H1 (cell line): ENCODE results near the gene MTERF2. TPM values are rescaled to one million over a fixed set of nuclear protein-coding genes. Genes with fewer than 3 reads are reported as not detected.

Experiments used
- CTCF ChIA-PET: fragments of 300-600 bp; sonication (Branson Sonifier 250); formaldehyde crosslinking; loops from one replicate; lab custom pipeline; 2021; ENCODE audit not compliant: partially characterized antibody; lab: Charles Lee
- POLR2A ChIA-PET: fragments of 300-600 bp; sonication (Branson Sonifier 250); formaldehyde crosslinking; loops from one replicate; lab custom pipeline; 2021; ENCODE audit warnings: inconsistent platforms; ENCODE audit not compliant: partially characterized antibody; lab: Charles Lee
- DNase-seq, 2 experiments: peaks; one replicate each; pipeline versions ENCODE4 v3.0.0 to v3.0.0-alpha.2; 2010 to 2022; ENCODE audit warnings: low spot score in 2 of 2, low read depth in 1 of 2, mixed read lengths in 1 of 2
- FAIRE-seq: peaks from 2 replicates; lab custom pipeline; 2011; peaks lifted over from hg19 to GRCh38; lab: Jason Lieb, UNC
- H2AFZ ChIP-seq: 2 replicates; pipeline ENCODE4 v1.8.1; 2012; ENCODE audit warnings: low read length, inconsistent platforms
- H2AK5ac ChIP-seq: 2 replicates; pipeline ENCODE4 v1.6.1; 2013; ENCODE audit warnings: low read depth, low read length
- H2BK120ac ChIP-seq: replicated peaks from 2 replicates; pipeline ENCODE3; 2013; ENCODE audit warnings: low read depth, low read length, inconsistent platforms
- H2BK12ac ChIP-seq: 2 replicates; pipeline ENCODE4 v1.6.1; 2013; ENCODE audit warnings: low read depth, low read length
- H2BK15ac ChIP-seq: 2 replicates; pipeline ENCODE4 v1.6.1; 2013; ENCODE audit warnings: low read length
- H2BK20ac ChIP-seq: 2 replicates; pipeline ENCODE4 v1.6.1; 2013; ENCODE audit warnings: low read length
- H2BK5ac ChIP-seq: 2 replicates; pipeline ENCODE4 v1.6.1; 2013; ENCODE audit warnings: low read depth, low read length
- H3K14ac ChIP-seq: 2 replicates; pipeline ENCODE4 v1.6.1; 2013; ENCODE audit warnings: inconsistent platforms; ENCODE audit not compliant: insufficient read length
- H3K18ac ChIP-seq: 2 replicates; pipeline ENCODE4 v1.6.1; 2013; ENCODE audit warnings: low read length; ENCODE audit errors: extremely low read depth
- H3K23ac ChIP-seq: 2 replicates; pipeline ENCODE4 v1.6.1; 2013; ENCODE audit warnings: inconsistent platforms; ENCODE audit not compliant: insufficient read length
- H3K23me2 ChIP-seq: 2 replicates; pipeline ENCODE4 v1.6.1; 2013; ENCODE audit warnings: low read depth, low read length
- H3K27ac ChIP-seq: 2 replicates; pipeline ENCODE4 v1.6.1; 2011; ENCODE audit warnings: low read depth, low read length, inconsistent platforms
- H3K27me3 ChIP-seq, 4 experiments: replicated peaks in 1 of 4; 1 replicate in 1 of 4; 2 replicates in 3 of 4; pipeline versions ENCODE4 v1.6.1 to v1.8.1; 2011 to 2013; ENCODE audit warnings: low read length in 3 of 4, mild to moderate bottlenecking in 3 of 4, inconsistent platforms in 2 of 4, mixed read lengths in 2 of 4, moderate library complexity in 1 of 4; ENCODE audit not compliant: control insufficient read depth in 3 of 4, insufficient read depth in 3 of 4; ENCODE audit errors: extremely low read depth in 1 of 4
- H3K36me3 ChIP-seq, 4 experiments: 2 replicates each; pipeline versions ENCODE4 v1.6.1 to v1.8.1; 2011 to 2013; ENCODE audit warnings: mild to moderate bottlenecking in 4 of 4, low read length in 3 of 4, moderate library complexity in 2 of 4, control low read depth in 1 of 4, inconsistent platforms in 1 of 4; ENCODE audit not compliant: insufficient read depth in 4 of 4, control insufficient read depth in 2 of 4
- H3K4ac ChIP-seq: replicated peaks from 2 replicates; pipeline ENCODE3; 2013; ENCODE audit warnings: low read length, low read depth, mixed read lengths, inconsistent platforms; ENCODE audit not compliant: insufficient read length
- H3K4me1 ChIP-seq, 4 experiments: replicated peaks in 1 of 4; 1 replicate in 1 of 4; 2 replicates in 3 of 4; pipeline versions ENCODE4 v1.6.1 to v1.8.1; 2011 to 2013; ENCODE audit warnings: low read length in 3 of 4, inconsistent platforms in 2 of 4, mixed read lengths in 1 of 4; ENCODE audit not compliant: insufficient read depth in 4 of 4, control insufficient read depth in 3 of 4
- H3K4me2 ChIP-seq, 2 experiments: 2 replicates each; pipeline versions ENCODE4 v1.6.1 to v1.8.1; 2011 to 2013; ENCODE audit warnings: low read depth in 2 of 2, low read length in 2 of 2, control low read depth in 1 of 2, inconsistent platforms in 1 of 2, mild to moderate bottlenecking in 1 of 2; ENCODE audit not compliant: insufficient read depth in 1 of 2
- H3K4me3 ChIP-seq, 4 experiments: fragments of 200-600, 300-600 bp in 1 of 4; sonication (generic), shearing (Covaris generic), sonication (Bioruptor Twin) in 1 of 4; 2 replicates each; pipeline versions ENCODE4 v1.5.1 to v1.8.1; 2011 to 2016; ENCODE audit warnings: low read length in 4 of 4, low read depth in 3 of 4, control low read depth in 2 of 4, inconsistent platforms in 2 of 4, mild to moderate bottlenecking in 2 of 4, mixed read lengths in 1 of 4, moderate library complexity in 1 of 4; ENCODE audit not compliant: insufficient read depth in 2 of 4; ENCODE audit errors: extremely low read depth in 1 of 4
- H3K56ac ChIP-seq: replicated peaks from 2 replicates; pipeline ENCODE3; 2013; ENCODE audit warnings: low read depth, mild to moderate bottlenecking, mixed read lengths, low read length, inconsistent platforms; ENCODE audit not compliant: insufficient read length
- H3K79me1 ChIP-seq: 2 replicates; pipeline ENCODE4 v1.6.1; 2013; ENCODE audit warnings: low read depth, low read length, control low read depth
- H3K79me2 ChIP-seq, 2 experiments: 2 replicates each; pipeline versions ENCODE4 v1.6.1 to v1.8.1; 2012 to 2013; ENCODE audit warnings: low read length in 2 of 2, mild to moderate bottlenecking in 2 of 2, inconsistent platforms in 1 of 2; ENCODE audit not compliant: insufficient read depth in 2 of 2, control insufficient read depth in 1 of 2
- H3K9ac ChIP-seq, 4 experiments: replicated peaks in 1 of 4; 1 replicate in 1 of 4; 2 replicates in 3 of 4; pipeline versions ENCODE4 v1.6.1 to v1.8.1; 2011 to 2013; ENCODE audit warnings: low read depth in 3 of 4, low read length in 3 of 4, control low read depth in 2 of 4, mild to moderate bottlenecking in 2 of 4, moderate library complexity in 2 of 4, inconsistent platforms in 1 of 4; ENCODE audit errors: extremely low read depth in 1 of 4
- H3K9me3 ChIP-seq, 2 experiments: 2 replicates each; pipeline versions ENCODE4 v1.6.1 to v1.8.1; 2012 to 2013; ENCODE audit warnings: mild to moderate bottlenecking in 2 of 2, moderate library complexity in 2 of 2, control low read depth in 1 of 2, inconsistent platforms in 1 of 2, low read depth in 1 of 2, low read length in 1 of 2, mixed read lengths in 1 of 2; ENCODE audit not compliant: insufficient read depth in 2 of 2
- H4K20me1 ChIP-seq, 2 experiments: replicated peaks in 1 of 2; 2 replicates each; pipeline versions ENCODE3 to v1.8.1; 2011 to 2013; ENCODE audit warnings: inconsistent platforms in 2 of 2, low read length in 2 of 2, mild to moderate bottlenecking in 1 of 2; ENCODE audit not compliant: insufficient read depth in 2 of 2, control insufficient read depth in 1 of 2
- H4K5ac ChIP-seq: 2 replicates; pipeline ENCODE4 v1.6.1; 2013; ENCODE audit warnings: low read length, low read depth, mixed read lengths, inconsistent platforms; ENCODE audit not compliant: insufficient read length
- H4K8ac ChIP-seq: 2 replicates; pipeline ENCODE4 v1.8.0; 2013; ENCODE audit warnings: mild to moderate bottlenecking, moderate library complexity, low read length, inconsistent platforms; ENCODE audit not compliant: insufficient read depth; ENCODE audit errors: extremely low read depth
- H4K91ac ChIP-seq: replicated peaks from 2 replicates; pipeline ENCODE3; 2013; ENCODE audit warnings: low read length, mixed read lengths, inconsistent platforms; ENCODE audit not compliant: insufficient read length
- CBX8 ChIP-seq: fragments of 300-800, 300-1000 bp; sonication (generic); IDR thresholded peaks from 2 replicates; pipeline ENCODE4 v1.7.1; 2016; ENCODE audit warnings: low read depth, low read length, borderline replicate concordance
- CEBPB ChIP-seq: IDR thresholded peaks from 2 replicates; pipeline ENCODE4 v1.6.1; 2012; ENCODE audit warnings: low read depth, low read length
- KDM5A ChIP-seq: fragments of 200-600 bp; IDR thresholded peaks from 2 replicates; pipeline ENCODE4 v1.7.1; 2012; ENCODE audit warnings: mild to moderate bottlenecking, low read length, inconsistent platforms, mixed read lengths
- WGBS, 2 experiments: shearing (Covaris generic) in 1 of 2; methylation state at CpG; one replicate each; pipeline versions ENCODE4 v1.1.6 to v1.1.7; 2013 to 2015; ENCODE audit warnings: low lambda C conversion rate in 2 of 2, mixed read lengths in 2 of 2, inconsistent platforms in 1 of 2, low coverage in 1 of 2, missing lambda C conversion rate in 1 of 2; ENCODE audit not compliant: insufficient replicate concordance in 2 of 2, insufficient coverage in 1 of 2, insufficient read length in 1 of 2; ENCODE audit errors: extremely low coverage in 1 of 2, missing lambda C conversion rate in 1 of 2; 5-methylcytosine and 5-hydroxymethylcytosine counted together
- polyA plus RNA-seq, 7 experiments: library from polyadenylated mRNA; depleted of rRNA in 3 of 7; stranded (reverse) in 5 of 7; unstranded in 2 of 7; fragments of >200 nt in 5 of 7; fragments of 200-250 nt in 2 of 7; gene quantifications; 1 replicate in 5 of 7; 2 replicates in 1 of 7; 4 replicates in 1 of 7; pipeline versions ENCODE4 v1.2.1 to v1.2.3, GENCODE V29; 2011 to 2013; ENCODE audit warnings: missing spikeins in 2 of 7, mixed read lengths in 2 of 7
- total RNA-seq: library from RNA; stranded (reverse); fragmentation: NEBNext Ultra II Directional; extraction: Animal tissue kit (Norgen Biotek cat#: 25700); gene quantifications from 2 replicates; pipeline ENCODE4 v1.2.1, GENCODE V29; 2021

Gene MTERF2
- total and polyA plus RNA-seq, 2 of the 8 experiments (the other 6 are each of a cell fraction or from before 2014, with no cell fraction given): 2.8 to 7.1 TPM

- Histone ChIP-seq H3K79me2 (peaks cover 0 to 13% of the 10 kb centered on the region in 2 experiments; a peak in 2 of 4 replicates), H3K79me1 (no peaks in the 10 kb centered on the region; the same call in 1 of the 2 replicates), H3K27me3 (no peaks in the 10 kb centered on the region), H4K91ac (no peak overlapping the region), H3K4me3 (no peak overlapping the region), H3K23ac (no peak overlapping the region), H2AK5ac (no peak overlapping the region), H2BK5ac (no peak overlapping the region), H3K56ac (no peak overlapping the region), H4K8ac (no peak overlapping the region), H3K18ac (no peak overlapping the region), H2BK120ac (no peak overlapping the region), H3K14ac (no peak overlapping the region), H3K27ac (no peak overlapping the region), H3K9ac (no peak overlapping the region), H2BK20ac (no peak overlapping the region), H3K23me2 (no peaks in the 10 kb centered on the region), H4K5ac (no peak overlapping the region), H2BK15ac (no peak overlapping the region), H3K4me2 (no peak overlapping the region), H3K4ac (no peak overlapping the region), H2AFZ (no peak overlapping the region), H2BK12ac (no peak overlapping the region), H4K20me1 (no peaks in the 10 kb centered on the region), H3K9me3 (no peaks in the 10 kb centered on the region), H3K36me3 (no peaks in the 10 kb centered on the region), H3K4me1 (no peaks in the 10 kb centered on the region)
- FAIRE-seq (no peak), DNase-seq (no peak)
- CTCF ChIA-PET: no interaction called here
- 94% methylated on average over 3 of the region's 3 CpGs; no CpG with 5 or more reads in 1 of the 2 experiments for WGBS, 2 experiments
- POLR2A ChIA-PET: no interaction called here
- TF ChIP-seq CEBPB (no peak), KDM5A (no peak), CBX8 (no peak)
Observed at GRCh38 chr12:106962286-106962685, 24.7 kb downstream of the MTERF2 start.
